Progenitor cell of endocrine pancreas (in vitro differentiated cells): ENCODE measurements around the gene TARP.

ENCODE experiments used
- DNase-seq: peaks from one replicate; pipeline ENCODE4 v3.0.0; 2021; ENCODE audit warnings: low spot score; ENCODE audit not compliant: unreplicated experiment
- H3K27ac Mint-ChIP-seq: 2 replicates; pipeline ENCODE4 v1.8.0; 2021; ENCODE audit warnings: mild to moderate bottlenecking, moderate library complexity, mixed read lengths
- H3K27me3 Mint-ChIP-seq: 2 replicates; pipeline ENCODE4 v1.8.0; 2021; ENCODE audit warnings: mixed read lengths
- H3K36me3 Mint-ChIP-seq: 2 replicates; pipeline ENCODE4 v1.8.0; 2022; ENCODE audit warnings: mixed read lengths; ENCODE audit not compliant: insufficient read depth
- H3K4me1 Mint-ChIP-seq: 2 replicates; pipeline ENCODE4 v1.8.0; 2021; ENCODE audit warnings: low read depth, mixed read lengths
- H3K4me3 Mint-ChIP-seq: 2 replicates; pipeline ENCODE4 v1.8.0; 2021; ENCODE audit warnings: low read depth, mild to moderate bottlenecking, moderate library complexity, mixed read lengths
- H3K9me3 Mint-ChIP-seq: 2 replicates; pipeline ENCODE4 v1.8.0; 2021; ENCODE audit warnings: low read depth, mixed read lengths
- CTCF ChIP-seq: fragments of 200-600 bp; sonication (generic); IDR thresholded peaks from one replicate; pipeline ENCODE4 v1.5.0; 2021; ENCODE audit warnings: antibody characterized with exemption, mild to moderate bottlenecking; ENCODE audit not compliant: unreplicated experiment

Gene TARP

GRCh38 chr7:38316733-38317360 is 43.4 kb upstream of the TARP start:
- H3K4me3 Mint-ChIP-seq = no peak overlapping the region
- H3K36me3 Mint-ChIP-seq = no peaks in the 10 kb centered on the region
- no peak overlapping the region for H3K27ac Mint-ChIP-seq
- no peak for TF ChIP-seq CTCF
- no peaks in the 10 kb centered on the region for H3K9me3 Mint-ChIP-seq
- no peak for DNase-seq
- H3K4me1 Mint-ChIP-seq = peaks cover 14% of the 10 kb centered on the region
- no peaks in the 10 kb centered on the region for H3K27me3 Mint-ChIP-seq

- Mint-ChIP-seq H3K4me1 (peaks cover 14% of the 10 kb centered on the region), H3K36me3 (no peaks in the 10 kb centered on the region), H3K4me3 (no peak overlapping the region), H3K27ac (no peak overlapping the region), H3K9me3 (no peaks in the 10 kb centered on the region), H3K27me3 (no peaks in the 10 kb centered on the region)
- DNase-seq = no peak
- TF ChIP-seq CTCF = no peak
Measured at GRCh38 chr7:38315410-38315809, 42.0 kb upstream of the TARP start.

- Mint-ChIP-seq H3K4me1 (no peaks in the 10 kb centered on the region), H3K27me3 (no peaks in the 10 kb centered on the region), H3K9me3 (no peaks in the 10 kb centered on the region), H3K36me3 (no peaks in the 10 kb centered on the region), H3K27ac (no peak overlapping the region), H3K4me3 (no peak overlapping the region)
- TF ChIP-seq CTCF = no peak
- no peak for DNase-seq
Measured at GRCh38 chr7:38312821-38313220, 39.4 kb upstream of the TARP start.

GRCh38 chr7:38311329-38311937 is 38.0 kb upstream of the TARP start:
- Mint-ChIP-seq H3K36me3 (no peaks in the 10 kb centered on the region), H3K27me3 (no peaks in the 10 kb centered on the region), H3K27ac (no peak overlapping the region), H3K9me3 (no peaks in the 10 kb centered on the region), H3K4me3 (no peak overlapping the region), H3K4me1 (no peaks in the 10 kb centered on the region)
- DNase-seq = no peak
- no peak for TF ChIP-seq CTCF

GRCh38 chr7:38310591-38311101 is 37.2 kb upstream of the TARP start:
- H3K4me1 Mint-ChIP-seq = no peaks in the 10 kb centered on the region
- no peak overlapping the region for H3K27ac Mint-ChIP-seq
- no peak overlapping the region for H3K4me3 Mint-ChIP-seq
- no peaks in the 10 kb centered on the region for H3K36me3 Mint-ChIP-seq
- H3K27me3 Mint-ChIP-seq = no peaks in the 10 kb centered on the region
- DNase-seq = no peak
- no peak for TF ChIP-seq CTCF
- H3K9me3 Mint-ChIP-seq = no peaks in the 10 kb centered on the region
